Mesendoderm (in vitro differentiated cells): Measurements from ENCODE around the gene FAAP100.

Experiments used
- DNase-seq: peaks from one replicate; pipeline ENCODE4 v3.0.0; 2013
- H2AK5ac ChIP-seq: 2 replicates; pipeline ENCODE4 v1.6.1; 2013; ENCODE audit warnings: low read length, inconsistent platforms
- H2BK120ac ChIP-seq: 2 replicates; pipeline ENCODE4 v1.6.1; 2013; ENCODE audit warnings: low read depth, mild to moderate bottlenecking, low read length, moderate library complexity, mixed read lengths
- H2BK15ac ChIP-seq: replicated peaks from 2 replicates; pipeline ENCODE4 v1.6.1; 2013; ENCODE audit warnings: low read depth, mild to moderate bottlenecking, moderate library complexity
- H2BK5ac ChIP-seq: 2 replicates; pipeline ENCODE4 v1.6.1; 2013; ENCODE audit warnings: low read length, inconsistent platforms
- H3K18ac ChIP-seq: 2 replicates; pipeline ENCODE4 v1.6.1; 2013; ENCODE audit warnings: mild to moderate bottlenecking, low read length, mixed read lengths
- H3K23ac ChIP-seq: one replicate; pipeline ENCODE4 v1.6.1; 2013; ENCODE audit warnings: low read length
- H3K27ac ChIP-seq: 2 replicates; pipeline ENCODE4 v1.5.1; 2013; ENCODE audit warnings: low read depth, mild to moderate bottlenecking, inconsistent platforms, low read length, moderate library complexity
- H3K27me3 ChIP-seq: 2 replicates; pipeline ENCODE4 v1.6.1; 2013; ENCODE audit warnings: low read length, control low read depth, mild to moderate bottlenecking, inconsistent platforms; ENCODE audit not compliant: insufficient read depth, poor library complexity
- H3K36me3 ChIP-seq: 2 replicates; pipeline ENCODE4 v1.6.1; 2013; ENCODE audit warnings: low read length, inconsistent platforms; ENCODE audit not compliant: control insufficient read depth, insufficient read depth
- H3K4ac ChIP-seq: one replicate; pipeline ENCODE4 v1.6.1; 2013; ENCODE audit warnings: low read depth, mild to moderate bottlenecking, low read length, moderate library complexity
- H3K4me1 ChIP-seq: 2 replicates; pipeline ENCODE4 v1.6.1; 2013; ENCODE audit warnings: low read depth, low read length, inconsistent platforms; ENCODE audit not compliant: control insufficient read depth
- H3K4me2 ChIP-seq: 2 replicates; pipeline ENCODE4 v1.6.1; 2013; ENCODE audit warnings: low read length
- H3K4me3 ChIP-seq: 2 replicates; pipeline ENCODE4 v1.5.1; 2013; ENCODE audit warnings: mild to moderate bottlenecking, low read length
- H3K56ac ChIP-seq: one replicate; pipeline ENCODE4 v1.6.1; 2013; ENCODE audit warnings: low read length
- H3K79me1 ChIP-seq: 2 replicates; pipeline ENCODE4 v1.6.1; 2013; ENCODE audit warnings: low read length, inconsistent platforms
- H3K79me2 ChIP-seq: 2 replicates; pipeline ENCODE4 v1.6.1; 2013; ENCODE audit warnings: mild to moderate bottlenecking, low read length; ENCODE audit not compliant: control insufficient read depth, insufficient read depth
- H3K9ac ChIP-seq: 2 replicates; pipeline ENCODE4 v1.6.1; 2013; ENCODE audit warnings: low read length, inconsistent platforms
- H4K5ac ChIP-seq: one replicate; pipeline ENCODE4 v1.6.1; 2013; ENCODE audit warnings: low read length
- H4K8ac ChIP-seq: one replicate; pipeline ENCODE4 v1.6.1; 2013; ENCODE audit warnings: low read depth, mild to moderate bottlenecking, control low read depth, low read length, moderate library complexity
- WGBS: extraction: QIAGEN DNeasy Blood & Tissue Kit; methylation state at CpG from one replicate; pipeline ENCODE4 v1.1.7; 2013; ENCODE audit warnings: low lambda C conversion rate, missing lambda C conversion rate; ENCODE audit not compliant: insufficient coverage; ENCODE audit errors: extremely low coverage; 5-methylcytosine and 5-hydroxymethylcytosine counted together

FAAP100 gene

DNA sequence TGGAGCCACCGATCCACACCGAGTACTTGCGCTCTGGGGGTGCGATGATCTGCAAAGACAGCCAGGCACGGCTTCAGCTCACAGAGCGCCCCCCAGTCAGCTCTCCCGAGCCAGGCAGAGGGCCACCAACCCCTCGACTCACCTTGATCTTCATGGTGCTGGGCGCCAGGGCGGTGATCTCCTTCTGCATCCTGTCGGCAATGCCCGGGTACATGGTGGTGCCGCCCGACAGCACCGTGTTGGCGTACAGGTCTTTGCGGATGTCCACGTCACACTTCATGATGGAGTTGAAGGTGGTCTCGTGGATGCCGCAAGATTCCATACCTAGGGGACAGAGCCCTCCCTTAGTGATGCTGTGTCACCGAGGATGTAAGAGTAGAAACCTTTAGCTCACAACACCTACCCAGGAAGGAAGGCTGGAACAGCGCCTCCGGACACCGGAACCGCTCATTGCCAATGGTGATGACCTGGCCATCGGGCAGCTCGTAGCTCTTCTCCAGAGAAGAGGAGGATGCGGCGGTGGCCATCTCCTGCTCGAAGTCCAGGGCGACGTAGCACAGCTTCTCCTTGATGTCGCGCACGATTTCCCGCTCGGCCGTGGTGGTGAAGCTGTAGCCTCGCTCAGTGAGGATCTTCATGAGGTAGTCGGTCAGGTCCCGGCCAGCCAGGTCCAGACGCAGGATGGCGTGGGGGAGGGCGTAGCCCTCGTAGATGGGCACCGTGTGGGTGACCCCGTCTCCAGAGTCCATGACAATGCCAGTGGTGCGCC lies 41.2 kb downstream of the FAAP100 start:
- Histone ChIP-seq H2BK120ac (no peak overlapping the region), H3K27ac (peak overlapping the region; percentile 8)

DNA sequence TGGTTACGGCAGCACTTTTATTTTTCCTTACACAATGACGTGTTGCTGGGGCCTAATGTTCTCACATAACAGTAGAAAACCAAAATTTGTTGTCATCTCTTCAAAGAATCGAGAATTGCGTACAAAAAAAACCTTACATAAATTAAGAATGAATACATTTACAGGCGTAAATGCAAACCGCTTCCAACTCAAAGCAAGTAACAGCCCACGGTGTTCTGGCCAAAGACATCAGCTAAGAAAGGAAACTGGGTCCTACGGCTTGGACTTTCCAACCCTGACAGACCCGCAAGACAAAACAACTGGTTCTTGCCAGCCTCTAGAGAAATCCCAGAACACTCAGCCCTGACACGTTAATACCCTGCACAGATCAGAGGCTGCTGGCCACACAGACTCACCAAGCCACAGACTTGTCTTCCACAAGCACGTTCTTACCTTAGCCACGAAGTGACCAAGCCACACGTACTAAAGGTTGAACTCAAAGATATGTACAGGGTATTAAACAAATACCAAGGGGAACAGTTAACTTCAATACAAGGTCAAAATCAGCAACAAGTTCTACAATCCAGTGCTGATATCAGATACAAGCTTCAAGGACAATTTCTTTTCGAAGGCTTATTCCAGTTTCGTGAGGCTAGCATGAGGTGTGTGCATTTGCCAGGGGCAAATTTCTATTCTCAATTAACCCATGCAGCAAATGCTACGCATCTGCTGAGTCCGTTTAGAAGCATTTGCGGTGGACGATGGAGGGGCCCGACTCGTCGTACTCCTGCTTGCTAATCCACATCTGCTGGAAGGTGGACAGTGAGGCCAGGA lies 42.0 kb downstream of the FAAP100 start:
- no CpG with 5 or more reads among the region's 22 CpGs for WGBS
- no peak for DNase-seq
- H3K18ac ChIP-seq: no peak overlapping the region
- H3K4me2 ChIP-seq: peak overlapping the region; percentile 59
- H2BK5ac ChIP-seq: no peak overlapping the region
- no peak overlapping the region for H2BK15ac ChIP-seq
- H3K4me3 ChIP-seq: peak overlapping the region; percentile 98
- peak overlapping the region; percentile 98 for H3K56ac ChIP-seq
- peaks cover 2% of the 10 kb centered on the region for H3K79me1 ChIP-seq
- H3K23ac ChIP-seq: peak overlapping the region; percentile 81
- H3K79me2 ChIP-seq: peaks cover 36% of the 10 kb centered on the region
- no peak overlapping the region for H4K8ac ChIP-seq
- H4K5ac ChIP-seq: no peak overlapping the region
- no peak overlapping the region for H3K27ac ChIP-seq
- no peaks in the 10 kb centered on the region for H3K4me1 ChIP-seq
- no peak overlapping the region for H2AK5ac ChIP-seq
- no peak overlapping the region for H3K4ac ChIP-seq
- no peaks in the 10 kb centered on the region for H3K27me3 ChIP-seq
- H3K36me3 ChIP-seq: peaks cover 23% of the 10 kb centered on the region
- peak overlapping the region; percentile 81 for H3K9ac ChIP-seq
- H2BK120ac ChIP-seq: no peak overlapping the region

More for the DNA sequence above, 41.2 kb downstream of the FAAP100 start:
- Histone ChIP-seq H2BK15ac (no peak overlapping the region), H3K36me3 (peaks cover 23% of the 10 kb centered on the region), H2BK5ac (no peak overlapping the region), H3K79me2 (peaks cover 43% of the 10 kb centered on the region), H3K56ac (peak overlapping the region; percentile 98), H4K5ac (no peak overlapping the region), H3K9ac (peak overlapping the region; percentile 81), H3K4me2 (peak overlapping the region; percentile 59), H3K23ac (peak overlapping the region; percentile 81), H2AK5ac (no peak overlapping the region), H3K18ac (no peak overlapping the region), H3K4me1 (no peaks in the 10 kb centered on the region), H3K4ac (no peak overlapping the region), H4K8ac (no peak overlapping the region), H3K79me1 (peaks cover 2% of the 10 kb centered on the region), H3K4me3 (peak overlapping the region; percentile 98), H3K27me3 (no peaks in the 10 kb centered on the region)
- DNase-seq: no peak
- WGBS: no CpG with 5 or more reads among the region's 48 CpGs

DNA sequence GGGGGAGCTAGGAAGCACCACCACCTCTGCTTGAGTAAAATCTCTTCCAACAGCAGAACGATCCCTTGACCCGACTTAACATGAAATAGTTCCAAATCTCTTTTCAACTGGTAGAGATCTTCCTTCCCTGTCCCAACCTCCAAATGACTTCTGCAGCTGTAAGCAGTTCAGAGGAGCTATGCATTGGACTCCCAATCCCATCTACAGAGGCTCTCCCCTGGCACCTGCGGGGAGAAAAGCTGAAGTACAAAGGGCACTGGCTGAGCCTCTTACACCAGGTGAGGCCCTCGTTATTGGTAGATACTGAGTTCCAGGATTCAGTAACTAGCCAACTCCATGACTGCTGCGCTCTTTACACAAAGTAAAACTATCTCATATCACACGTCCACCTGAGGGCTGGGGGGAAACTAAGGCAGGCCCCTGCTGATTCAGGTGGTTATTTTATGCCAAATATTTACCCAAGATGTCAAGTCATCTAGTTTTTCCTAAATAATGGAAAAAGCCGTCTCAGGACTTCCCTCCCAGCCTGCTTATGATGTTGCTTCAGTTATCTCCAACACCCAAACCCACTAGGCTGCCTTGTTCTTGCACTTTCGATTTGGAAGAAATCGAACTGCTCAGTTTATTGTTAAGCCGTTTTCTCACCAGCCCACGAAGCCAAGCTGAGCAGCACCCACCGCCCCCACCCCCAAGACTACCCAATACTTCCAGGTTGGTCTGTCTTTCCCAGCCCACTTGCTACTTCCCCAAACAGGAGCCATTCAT lies 42.8 kb downstream of the FAAP100 start:
- Histone ChIP-seq H3K23ac (no peak overlapping the region), H4K5ac (no peak overlapping the region), H3K18ac (no peak overlapping the region), H3K27me3 (no peaks in the 10 kb centered on the region), H3K4ac (no peak overlapping the region), H3K4me1 (no peaks in the 10 kb centered on the region), H3K9ac (peak overlapping the region; percentile 81), H3K79me2 (peaks cover 36% of the 10 kb centered on the region), H2BK120ac (no peak overlapping the region), H2AK5ac (no peak overlapping the region), H3K79me1 (peaks cover 2% of the 10 kb centered on the region), H3K56ac (peak overlapping the region; percentile 98), H2BK5ac (no peak overlapping the region), H3K27ac (peak overlapping the region; percentile 9), H3K4me2 (peak overlapping the region; percentile 59), H3K36me3 (peaks cover 23% of the 10 kb centered on the region), H2BK15ac (no peak overlapping the region), H3K4me3 (peak overlapping the region; percentile 98), H4K8ac (no peak overlapping the region)
- peak; percentile 70 for DNase-seq
- no CpG with 5 or more reads among the region's 12 CpGs for WGBS

DNA sequence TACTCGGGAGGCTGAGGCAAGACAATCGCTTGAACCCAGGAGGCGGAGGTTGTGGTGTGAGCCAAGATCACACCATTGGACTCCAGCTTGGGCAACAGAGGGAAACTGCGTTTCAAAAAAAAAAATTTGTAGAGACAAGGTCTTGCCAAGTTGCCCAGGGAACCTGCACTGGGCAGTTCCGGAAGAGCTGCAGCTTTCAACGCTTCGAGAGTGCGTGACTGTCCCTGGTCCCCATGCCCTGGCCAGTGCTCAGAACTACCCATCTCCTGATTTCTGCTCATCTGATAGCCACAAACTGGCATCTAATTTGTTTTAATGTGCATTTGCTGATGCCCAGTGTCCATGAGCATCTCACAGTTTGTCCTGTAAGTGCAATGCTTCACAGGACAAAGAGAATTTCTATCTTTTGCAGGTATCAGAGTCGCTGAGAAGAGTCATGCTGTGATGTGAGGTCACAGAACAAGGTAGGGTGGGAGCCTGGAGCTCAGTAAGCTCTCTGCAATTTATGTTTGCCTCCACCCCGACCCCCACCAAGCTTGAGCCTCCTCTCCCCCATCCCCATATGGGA lies 43.4 kb downstream of the FAAP100 start:
- Histone ChIP-seq H4K8ac (no peak overlapping the region), H3K23ac (no peak overlapping the region), H3K4me2 (peak overlapping the region; percentile 59), H2BK120ac (no peak overlapping the region), H3K9ac (peak overlapping the region; percentile 81), H3K18ac (no peak overlapping the region), H3K4me1 (no peaks in the 10 kb centered on the region), H2BK5ac (no peak overlapping the region), H3K79me1 (peaks cover 2% of the 10 kb centered on the region), H2AK5ac (no peak overlapping the region), H3K36me3 (peaks cover 23% of the 10 kb centered on the region), H4K5ac (no peak overlapping the region), H2BK15ac (no peak overlapping the region), H3K56ac (no peak overlapping the region), H3K27me3 (no peaks in the 10 kb centered on the region), H3K27ac (peak overlapping the region; percentile 5), H3K4me3 (no peak overlapping the region), H3K4ac (no peak overlapping the region), H3K79me2 (peaks cover 36% of the 10 kb centered on the region)
- peak; percentile 74 for DNase-seq
- no CpG with 5 or more reads among the region's 10 CpGs for WGBS

DNA sequence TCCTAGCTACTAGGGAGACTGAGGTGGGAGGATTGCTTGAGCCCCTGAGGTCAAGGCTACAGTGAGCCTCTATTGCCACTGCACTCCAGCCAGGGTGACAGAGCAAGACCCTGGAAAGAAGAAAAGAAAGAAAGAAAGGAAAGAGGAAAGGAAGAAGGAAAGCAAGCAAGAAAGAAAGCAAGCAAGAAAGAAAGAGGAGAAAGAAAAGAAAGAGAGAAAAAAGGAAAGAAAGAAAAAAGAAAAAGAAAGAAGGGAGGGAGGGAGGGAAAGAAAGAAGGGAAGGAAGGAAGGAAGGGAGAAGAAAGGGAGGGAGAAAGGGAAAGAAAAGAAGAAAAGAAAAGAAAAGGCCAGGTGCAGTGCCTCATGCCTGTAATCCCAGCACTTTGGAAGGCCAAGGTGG lies 48.5 kb downstream of the FAAP100 start:
- Histone ChIP-seq H3K4me1 (no peaks in the 10 kb centered on the region), H4K8ac (no peak overlapping the region), H2BK5ac (no peak overlapping the region)

More for the DNA sequence above, 48.5 kb downstream of the FAAP100 start:
- Histone ChIP-seq H3K56ac (no peak overlapping the region), H3K36me3 (no peaks in the 10 kb centered on the region), H3K79me2 (no peaks in the 10 kb centered on the region), H3K79me1 (no peaks in the 10 kb centered on the region), H3K4me3 (no peak overlapping the region), H3K27me3 (no peaks in the 10 kb centered on the region), H4K5ac (no peak overlapping the region), H2BK120ac (no peak overlapping the region), H3K18ac (no peak overlapping the region), H2BK15ac (no peak overlapping the region), H3K4ac (no peak overlapping the region), H3K27ac (no peak overlapping the region), H3K4me2 (no peak overlapping the region), H3K23ac (no peak overlapping the region), H3K9ac (no peak overlapping the region), H2AK5ac (no peak overlapping the region)
- no peak for DNase-seq
